Bone marrow (tissue), 2 donors: ENCODE data around the gene MXRA5.
"Not testable (repeated sequence)": the region's sequence is repeated elsewhere in the genome, so short reads cannot be mapped to it uniquely, and the experiment has no call there.

ENCODE experiments used
- DNase-seq, 2 donors: peaks; one replicate each; lab custom pipeline; 2025; lab: John Stamatoyannopoulos, UW

The MXRA5 gene, protein sequence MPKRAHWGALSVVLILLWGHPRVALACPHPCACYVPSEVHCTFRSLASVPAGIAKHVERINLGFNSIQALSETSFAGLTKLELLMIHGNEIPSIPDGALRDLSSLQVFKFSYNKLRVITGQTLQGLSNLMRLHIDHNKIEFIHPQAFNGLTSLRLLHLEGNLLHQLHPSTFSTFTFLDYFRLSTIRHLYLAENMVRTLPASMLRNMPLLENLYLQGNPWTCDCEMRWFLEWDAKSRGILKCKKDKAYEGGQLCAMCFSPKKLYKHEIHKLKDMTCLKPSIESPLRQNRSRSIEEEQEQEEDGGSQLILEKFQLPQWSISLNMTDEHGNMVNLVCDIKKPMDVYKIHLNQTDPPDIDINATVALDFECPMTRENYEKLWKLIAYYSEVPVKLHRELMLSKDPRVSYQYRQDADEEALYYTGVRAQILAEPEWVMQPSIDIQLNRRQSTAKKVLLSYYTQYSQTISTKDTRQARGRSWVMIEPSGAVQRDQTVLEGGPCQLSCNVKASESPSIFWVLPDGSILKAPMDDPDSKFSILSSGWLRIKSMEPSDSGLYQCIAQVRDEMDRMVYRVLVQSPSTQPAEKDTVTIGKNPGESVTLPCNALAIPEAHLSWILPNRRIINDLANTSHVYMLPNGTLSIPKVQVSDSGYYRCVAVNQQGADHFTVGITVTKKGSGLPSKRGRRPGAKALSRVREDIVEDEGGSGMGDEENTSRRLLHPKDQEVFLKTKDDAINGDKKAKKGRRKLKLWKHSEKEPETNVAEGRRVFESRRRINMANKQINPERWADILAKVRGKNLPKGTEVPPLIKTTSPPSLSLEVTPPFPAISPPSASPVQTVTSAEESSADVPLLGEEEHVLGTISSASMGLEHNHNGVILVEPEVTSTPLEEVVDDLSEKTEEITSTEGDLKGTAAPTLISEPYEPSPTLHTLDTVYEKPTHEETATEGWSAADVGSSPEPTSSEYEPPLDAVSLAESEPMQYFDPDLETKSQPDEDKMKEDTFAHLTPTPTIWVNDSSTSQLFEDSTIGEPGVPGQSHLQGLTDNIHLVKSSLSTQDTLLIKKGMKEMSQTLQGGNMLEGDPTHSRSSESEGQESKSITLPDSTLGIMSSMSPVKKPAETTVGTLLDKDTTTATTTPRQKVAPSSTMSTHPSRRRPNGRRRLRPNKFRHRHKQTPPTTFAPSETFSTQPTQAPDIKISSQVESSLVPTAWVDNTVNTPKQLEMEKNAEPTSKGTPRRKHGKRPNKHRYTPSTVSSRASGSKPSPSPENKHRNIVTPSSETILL (N-terminal part only)

DNA sequence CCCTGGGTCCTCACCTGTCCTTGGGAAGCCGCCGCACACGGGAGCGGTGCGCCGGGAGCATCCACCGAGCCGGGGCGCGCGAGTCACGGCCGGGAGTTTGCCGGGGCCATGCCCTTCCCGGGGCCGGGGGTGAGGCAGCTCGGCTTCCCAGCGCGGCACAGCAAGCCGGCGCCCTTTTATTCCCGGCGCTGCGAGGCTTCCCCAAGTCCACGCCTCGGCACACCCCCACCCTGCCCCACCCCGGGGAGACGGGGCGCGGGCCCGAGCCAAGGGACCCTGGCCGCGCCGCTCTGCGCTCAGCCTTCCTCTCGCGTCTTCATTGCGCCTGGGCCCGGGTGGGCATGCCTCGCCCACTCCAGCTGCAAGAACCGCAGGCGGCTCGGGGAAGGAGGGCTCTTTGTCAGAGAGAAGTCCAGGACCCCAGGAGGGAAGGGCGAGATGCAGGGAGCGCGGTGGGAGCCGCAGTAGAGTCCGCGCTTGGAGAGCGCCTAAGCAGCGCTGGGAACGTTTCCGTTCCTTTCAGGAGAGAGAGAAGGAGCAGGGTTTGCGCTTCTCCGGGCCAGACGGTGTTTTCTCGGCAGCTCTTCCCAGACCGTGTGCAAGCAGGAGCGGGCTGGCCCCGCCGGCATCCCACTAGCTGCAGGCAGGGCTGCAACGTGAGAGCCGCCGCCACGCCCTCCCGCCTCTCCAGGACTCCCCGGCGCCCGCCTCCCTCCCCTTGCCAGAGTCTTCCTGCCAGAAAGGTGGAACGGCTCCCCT, at the start of gene MXRA5:
MXRA5 (minus strand) TSS at position 152 of the 759 bp plus-strand sequence. CDS start 2,819 bp downstream, outside the sequence.
- DNase-seq, result no peak

DNA sequence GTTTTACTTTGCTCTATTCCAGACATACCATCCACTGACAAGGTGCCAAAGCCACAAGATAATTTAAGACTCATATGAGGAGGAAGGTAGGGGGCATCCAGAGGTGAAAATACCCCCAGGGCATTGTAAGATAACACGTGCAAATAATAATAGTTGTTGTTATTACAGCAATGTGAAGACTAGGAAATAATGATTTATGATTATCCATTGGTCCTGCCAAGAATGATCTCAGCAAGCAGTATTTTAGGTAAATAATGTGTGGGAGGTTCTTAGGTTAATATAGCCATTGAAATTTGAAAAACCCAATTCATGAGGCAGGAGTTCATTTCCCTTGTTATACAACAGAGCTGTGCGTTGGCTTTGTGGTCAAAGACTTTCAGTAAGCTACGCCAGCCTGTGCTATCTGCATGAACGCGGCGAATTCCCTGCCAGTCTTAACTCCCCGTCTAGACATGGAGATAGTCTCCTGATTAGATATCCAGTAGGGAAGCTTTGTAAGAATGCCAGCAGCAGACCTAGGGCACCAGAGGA, 47.2 kb upstream of the MXRA5 start:
- DNase-seq, result no peak

DNA sequence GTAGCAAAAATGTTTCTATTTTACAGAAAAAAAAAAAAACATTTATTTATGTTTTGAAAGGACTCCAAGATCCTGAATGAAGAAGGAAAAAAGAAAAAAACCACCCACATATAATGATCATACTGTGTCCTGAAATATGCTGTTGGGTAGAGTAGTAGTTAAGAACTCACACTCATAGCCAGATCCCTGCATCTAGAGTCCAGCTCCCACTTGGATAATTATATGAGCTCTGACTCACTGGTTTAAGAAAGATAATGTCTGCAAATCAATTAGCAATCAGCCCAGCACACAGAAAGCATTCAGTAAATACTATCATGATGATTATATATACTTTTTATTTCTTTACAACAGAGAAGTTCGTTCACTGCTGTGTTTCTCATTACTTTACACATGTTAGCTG, 46.7 kb upstream of the MXRA5 start:
- no peak for DNase-seq

DNA sequence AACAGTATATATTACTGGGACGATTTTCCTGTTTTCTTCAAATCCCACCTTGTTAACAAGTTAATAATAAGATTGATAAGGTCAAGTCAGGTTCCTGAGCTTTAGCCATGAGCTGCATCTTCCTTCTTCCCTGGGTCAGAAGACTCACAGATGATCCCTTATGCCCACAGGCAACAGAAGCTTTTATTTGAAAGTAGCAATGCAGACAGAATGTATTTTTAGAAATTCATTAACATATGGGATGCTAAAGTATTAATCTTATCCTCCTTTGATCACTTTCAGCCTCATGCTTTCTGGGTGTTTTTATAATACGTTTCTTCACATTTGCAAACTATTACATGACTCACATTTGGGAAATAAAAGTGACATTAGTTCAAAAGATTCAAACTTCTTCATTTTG, 42.0 kb upstream of the MXRA5 start:
- DNase-seq, result no peak

DNA sequence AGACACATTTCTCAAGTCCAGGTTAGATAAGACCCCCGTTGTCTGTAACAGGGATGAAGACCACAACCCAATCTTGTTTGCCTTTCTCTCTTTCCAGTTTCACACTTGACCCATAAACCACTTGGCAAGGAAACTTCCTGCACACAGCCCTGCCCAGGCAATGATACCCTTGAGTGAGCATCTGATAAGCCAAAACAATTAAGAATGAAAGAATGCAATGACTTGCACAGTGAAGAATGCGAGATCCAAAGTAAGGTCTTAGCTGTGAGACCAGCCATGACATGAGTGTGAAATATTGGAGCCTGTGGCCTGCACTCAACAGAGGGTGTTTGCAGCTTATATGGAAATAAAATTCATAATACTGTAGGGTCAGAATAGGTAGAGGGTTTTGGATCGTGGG, 37.9 kb upstream of the MXRA5 start:
- no peak for DNase-seq

DNA sequence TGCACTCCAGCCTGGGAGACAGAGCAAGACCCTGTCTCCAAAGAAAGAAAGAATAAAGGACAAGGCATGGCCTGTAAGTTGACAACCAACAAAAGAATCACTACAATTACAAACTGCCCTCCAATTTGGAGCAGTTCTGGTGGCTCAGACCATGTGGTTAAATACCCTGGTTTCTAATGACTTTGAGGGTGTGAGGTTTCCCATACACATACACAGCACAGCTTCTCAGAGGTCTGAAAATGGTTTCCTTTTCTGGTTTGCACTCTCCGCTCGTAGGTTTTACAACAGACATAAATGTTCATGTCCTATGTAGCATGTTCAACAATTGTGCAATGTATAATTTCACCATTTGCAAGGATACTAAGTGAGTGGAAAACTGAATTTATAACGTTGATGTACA, 34.2 kb upstream of the MXRA5 start:
- no peak for DNase-seq

DNA sequence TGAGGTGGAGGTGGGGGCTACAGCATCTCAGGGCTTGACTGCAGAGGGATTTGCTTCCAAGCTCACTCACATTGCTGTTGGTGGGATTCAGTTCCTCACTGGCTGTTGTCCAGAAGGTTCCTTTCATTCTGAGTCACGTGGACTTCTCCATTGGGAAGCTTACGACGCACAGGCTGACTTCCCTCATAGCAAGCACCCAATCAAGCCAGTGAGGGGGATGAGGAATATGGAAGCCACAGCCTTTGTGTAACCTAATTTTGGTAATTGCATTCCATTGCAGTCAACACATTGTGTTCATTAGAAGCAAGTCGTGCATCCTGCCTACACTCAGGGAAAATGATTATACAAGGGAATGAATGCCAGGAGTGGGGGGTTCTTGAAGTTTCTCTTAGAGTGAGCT, 32.7 kb upstream of the MXRA5 start:
- DNase-seq, result no peak

DNA sequence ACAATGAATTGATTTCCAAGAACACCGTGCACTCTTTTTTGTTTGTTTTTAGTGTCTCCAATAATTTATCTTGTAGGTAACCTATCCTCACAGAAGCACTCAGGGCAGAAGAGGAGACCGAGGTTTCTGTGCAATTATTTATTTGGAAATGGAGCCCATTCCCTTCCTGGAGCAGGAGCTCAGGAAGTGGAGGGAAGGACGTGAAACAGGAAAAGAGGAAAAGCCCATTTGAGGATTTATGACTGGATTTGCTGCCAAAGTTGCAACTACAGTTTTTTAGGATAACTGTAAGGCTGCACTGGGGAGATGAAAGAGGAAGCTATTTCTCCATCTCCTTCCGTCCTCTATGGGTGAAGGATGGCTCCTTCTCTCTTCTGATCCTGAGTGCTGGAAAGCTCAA, 31.7 kb upstream of the MXRA5 start:
- no peak for DNase-seq

DNA sequence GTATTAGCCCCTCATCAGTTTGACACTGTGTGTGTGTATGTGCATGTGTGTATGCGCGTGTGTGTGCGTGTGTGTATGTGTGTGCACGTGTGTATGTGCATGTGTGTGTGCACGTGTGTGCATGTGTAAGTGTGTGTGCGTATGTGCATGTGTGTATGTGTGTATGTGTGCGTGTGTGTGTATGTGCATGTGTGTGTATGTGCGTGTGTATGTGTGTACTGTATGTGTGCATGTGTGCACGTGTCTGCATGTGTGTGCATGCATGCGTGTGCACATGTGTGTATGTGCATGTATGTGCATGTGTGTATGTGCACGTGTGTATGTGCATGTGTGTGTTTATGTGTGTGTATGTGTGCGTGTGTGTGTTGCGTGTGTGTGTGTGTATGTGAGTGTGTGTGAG, 31.1 kb upstream of the MXRA5 start:
- no peak for DNase-seq

DNA sequence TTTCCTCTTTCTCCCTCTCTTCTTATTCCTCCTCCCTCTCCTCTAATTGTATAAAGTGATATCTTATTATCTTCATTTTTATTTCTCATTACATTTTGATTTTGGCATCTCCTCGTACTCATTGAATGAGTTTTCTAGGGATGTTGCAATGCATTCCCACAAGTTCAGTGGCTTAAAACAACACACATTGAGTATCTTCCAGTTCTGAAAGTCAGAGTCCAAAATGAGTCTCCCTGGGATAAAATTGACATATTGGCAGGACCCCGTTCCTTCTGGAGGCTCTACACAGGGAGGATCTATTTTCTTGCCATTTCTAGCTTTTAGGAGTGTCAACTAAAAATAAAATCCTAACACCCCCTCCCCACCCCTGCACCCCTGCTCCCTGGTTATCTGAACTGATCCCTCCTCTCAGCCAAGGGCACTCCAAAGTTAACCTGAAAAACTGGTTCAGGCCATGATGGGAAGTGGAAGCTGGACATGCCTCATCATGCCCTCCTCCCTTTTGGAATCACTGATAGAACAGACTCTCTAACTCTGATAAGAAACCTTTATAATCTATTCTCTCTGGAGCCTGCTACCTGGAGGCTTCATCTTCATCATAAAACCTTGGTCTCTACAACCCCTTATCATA, 29.5 kb upstream of the MXRA5 start:
- DNase-seq, result not testable (repeated sequence)

DNA sequence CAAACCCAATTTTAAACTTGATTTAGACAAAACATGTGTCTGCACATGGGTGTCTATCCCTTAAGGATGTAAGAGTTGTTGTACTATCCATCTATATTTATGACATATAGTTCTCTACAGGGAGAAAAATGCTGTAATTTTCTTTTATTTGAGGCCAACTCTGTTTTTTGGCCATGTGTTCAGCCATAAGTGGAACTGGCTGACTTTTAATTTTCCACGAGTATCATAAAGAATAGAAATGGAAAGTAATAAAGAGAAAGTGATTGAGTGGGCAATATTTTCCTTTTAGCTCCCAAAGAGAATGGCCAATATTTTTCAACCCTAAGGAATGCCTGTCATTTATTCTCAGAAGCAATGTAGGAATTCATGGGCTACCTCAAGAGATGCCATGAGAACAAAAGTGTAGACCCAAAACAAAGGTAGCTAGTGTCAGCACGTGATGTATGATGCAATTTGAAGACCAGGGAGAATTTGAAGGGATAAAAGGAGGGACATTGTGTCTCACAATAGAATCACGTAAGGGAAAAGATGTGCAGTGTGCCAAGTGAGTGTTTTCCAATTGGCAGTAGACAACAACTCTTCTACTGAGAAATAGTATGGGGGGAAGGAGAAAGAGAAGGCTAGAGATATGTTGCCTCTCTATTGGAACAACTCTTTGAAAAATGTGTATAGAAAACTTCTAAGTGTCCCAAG, 27.8 kb upstream of the MXRA5 start:
- DNase-seq, result no peak

DNA sequence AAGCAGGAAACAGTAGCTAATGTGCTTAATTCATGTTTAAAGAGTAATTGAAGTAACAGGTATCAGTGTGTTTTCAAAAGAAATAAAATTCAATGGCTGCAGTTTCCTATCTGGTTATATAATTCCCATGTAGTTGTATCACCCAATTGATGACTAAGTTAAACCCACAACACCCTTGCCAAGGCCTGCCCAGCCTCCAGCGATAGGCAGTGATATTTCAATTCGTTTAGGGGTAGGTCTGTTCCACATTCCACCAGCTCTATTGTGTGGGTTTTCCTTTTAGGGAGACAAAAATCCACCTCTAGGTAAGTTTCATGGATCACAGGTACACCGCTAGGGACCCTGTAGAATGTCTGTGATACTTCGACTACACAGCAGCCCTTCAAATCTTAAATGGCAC, 24.7 kb upstream of the MXRA5 start:
- no peak for DNase-seq

DNA sequence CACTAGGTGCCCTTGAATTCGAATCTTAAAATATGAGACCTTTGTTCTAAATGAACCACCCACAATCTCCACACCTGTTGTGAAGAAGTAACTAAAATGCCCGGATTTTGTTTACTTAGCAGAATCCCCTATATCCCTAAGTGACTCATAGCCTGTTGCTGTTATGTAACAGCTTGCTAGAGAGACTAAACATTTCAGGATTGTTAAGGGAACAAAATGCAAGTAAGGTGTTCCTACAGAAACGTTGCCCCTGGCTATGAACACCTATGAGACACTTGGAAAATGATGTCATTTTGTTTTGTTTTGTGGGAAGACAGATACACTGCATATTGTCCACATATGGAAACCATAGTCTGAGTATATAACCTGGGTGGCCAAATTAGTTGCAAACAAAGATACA, 24.2 kb upstream of the MXRA5 start:
- DNase-seq, result no peak

DNA sequence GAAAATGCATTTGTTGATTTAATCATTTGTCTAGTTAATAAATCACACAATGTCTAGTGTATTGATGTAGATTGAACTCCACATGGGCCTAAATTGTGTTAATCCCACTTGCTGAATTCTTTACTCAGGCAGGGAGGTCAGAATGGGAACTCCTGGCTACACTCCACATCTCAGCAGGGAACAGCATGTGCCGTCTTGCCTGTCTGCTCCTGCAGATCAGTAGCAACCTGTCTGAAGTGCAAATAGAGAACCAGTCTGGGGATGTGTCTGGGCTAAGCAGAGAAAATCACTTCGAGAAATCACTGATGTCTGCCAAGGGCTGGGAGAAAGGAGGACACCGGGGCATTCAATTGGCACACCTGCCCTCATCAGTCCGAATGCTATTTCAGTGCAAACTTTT, 16.5 kb upstream of the MXRA5 start:
- DNase-seq, result no peak

DNA sequence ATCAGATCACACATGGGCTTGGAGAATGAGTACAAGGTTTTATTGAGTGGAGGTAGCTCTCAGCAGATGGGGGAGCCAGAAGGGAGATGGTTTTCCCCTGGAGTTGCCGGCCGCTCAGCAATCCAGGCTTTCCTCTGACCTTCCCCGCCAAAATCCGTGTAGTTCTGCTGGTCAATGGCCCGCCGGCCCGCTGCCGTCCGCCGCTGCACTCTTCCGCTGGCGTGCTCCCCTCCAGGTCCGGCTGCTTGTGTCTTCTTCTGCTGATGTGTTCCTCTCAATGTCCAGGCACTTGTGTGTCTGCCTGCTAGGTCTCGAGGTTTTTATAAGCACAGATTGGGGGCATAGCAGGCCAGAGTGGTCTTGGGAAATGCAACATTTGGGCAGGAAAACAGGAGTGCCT, 14.4 kb upstream of the MXRA5 start:
- DNase-seq, result no peak

DNA sequence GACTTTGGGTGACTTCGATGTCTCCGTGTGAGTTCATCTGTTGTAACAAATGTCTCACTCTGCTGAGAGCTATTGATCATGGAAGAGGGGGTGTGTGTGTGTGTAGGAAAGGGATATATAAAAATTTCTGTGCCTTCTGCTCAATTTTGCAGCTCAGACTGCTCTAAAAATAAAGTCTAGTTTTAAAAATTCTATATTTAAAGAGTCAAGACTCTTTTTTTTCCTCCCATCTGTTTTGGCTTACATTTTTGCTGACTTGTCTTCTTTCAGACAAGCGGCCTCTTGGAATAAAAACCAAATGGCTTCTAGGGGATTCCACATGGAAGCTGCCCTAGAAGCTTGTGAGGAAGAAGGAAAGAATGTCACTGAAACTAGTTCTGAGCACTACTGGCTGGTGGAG, 6.3 kb upstream of the MXRA5 start:
- not testable (repeated sequence) for DNase-seq

DNA sequence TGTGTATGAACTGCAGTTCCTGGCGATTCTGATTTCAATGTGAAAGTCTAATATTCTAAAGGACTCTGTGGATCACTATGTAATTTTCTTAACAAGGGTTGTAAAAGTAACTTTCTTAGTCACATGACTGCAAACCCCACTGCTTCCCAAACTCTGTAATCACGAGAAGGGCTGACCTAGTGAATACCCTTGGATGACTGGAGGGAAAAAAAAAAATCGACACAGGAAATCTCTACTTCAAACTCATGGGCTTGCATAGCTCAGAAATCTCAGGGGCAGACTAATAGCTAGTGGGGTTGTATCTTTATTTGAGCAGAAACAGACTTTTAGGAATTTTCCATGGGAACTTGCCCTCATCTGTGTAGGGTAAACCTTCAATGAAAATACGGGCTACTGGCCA, 4.8 kb upstream of the MXRA5 start:
- DNase-seq, result no peak

DNA sequence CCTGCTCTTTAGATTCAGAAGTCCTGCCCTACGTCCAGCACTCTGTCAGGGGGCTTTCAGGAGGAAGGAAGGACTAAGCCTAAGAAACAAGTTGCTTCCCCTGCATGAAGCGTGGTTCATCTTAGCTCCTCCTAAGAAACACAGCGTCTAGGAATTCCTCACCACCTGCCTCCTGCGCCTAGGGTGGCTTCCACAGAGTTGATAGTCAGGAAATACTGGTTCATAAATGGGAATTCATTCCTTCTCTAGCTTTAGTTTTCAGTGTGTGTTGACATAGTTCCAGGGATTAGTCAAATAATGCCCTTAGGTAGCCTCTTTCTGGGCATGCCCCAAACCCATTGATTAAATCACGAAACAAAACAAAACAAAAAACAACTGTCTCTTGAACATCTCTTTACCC, 1.7 kb upstream of the MXRA5 start:
- DNase-seq, result no peak

DNA sequence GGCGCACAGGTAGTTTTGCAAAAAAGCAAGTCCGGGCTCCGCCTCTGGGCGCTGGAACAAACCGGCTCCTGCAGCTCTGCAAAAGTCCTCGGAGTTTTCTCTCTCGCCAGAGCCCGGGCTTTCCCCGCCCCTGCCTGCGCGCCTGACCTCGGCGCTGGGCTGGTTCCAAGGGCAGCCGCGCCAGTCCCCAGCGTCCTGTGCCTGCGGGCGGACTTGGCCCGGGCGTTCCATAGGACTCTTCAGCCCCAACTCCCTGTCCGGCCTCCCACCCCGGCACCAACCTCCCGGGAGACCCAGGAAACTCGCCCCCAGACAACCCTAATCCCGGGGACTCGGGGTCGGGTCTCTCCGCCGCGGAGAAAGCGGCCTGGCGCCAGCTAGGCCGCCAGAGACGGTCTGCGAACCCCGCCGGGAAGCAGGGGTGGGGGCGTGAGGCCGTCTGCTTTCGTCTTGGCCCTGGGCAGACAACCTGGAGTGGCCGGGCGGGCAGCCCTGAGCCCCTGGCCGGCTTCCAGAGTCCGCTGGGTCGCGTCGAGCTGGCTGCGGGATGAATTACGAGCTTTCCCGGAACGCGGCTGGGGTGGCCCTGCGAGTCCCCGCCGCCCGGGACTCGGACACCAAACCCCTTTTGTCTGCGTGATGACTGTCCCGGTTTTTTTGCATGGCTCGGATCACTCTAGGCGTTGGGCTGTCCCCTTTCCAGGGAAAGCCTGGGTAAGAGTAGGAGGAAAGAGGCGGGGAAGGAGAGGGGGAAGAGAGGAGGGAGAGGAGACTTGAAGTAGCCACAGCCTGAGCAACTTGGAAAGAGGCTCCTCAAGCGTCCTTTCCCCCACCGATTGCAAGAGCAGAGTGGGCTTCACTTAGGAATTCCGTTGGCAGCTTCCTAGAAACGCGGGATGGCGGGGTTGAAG, 916 bp downstream of the MXRA5 start:
- no peak for DNase-seq
